DMS114 treated with DMSO at 0.1 percent for 48 hours (cell line): ENCODE measurements around the gene HPS5.
"Not testable (repeated sequence)": the region's sequence is repeated elsewhere in the genome, so short reads cannot be mapped to it uniquely, and the experiment has no call there.

Experiments used
- DNase-seq: peaks from one replicate; lab custom pipeline; 2025; ENCODE audit not compliant: unreplicated experiment; lab: John Stamatoyannopoulos, UW

Gene HPS5

GRCh38 chr11:18277565-18278271, 44.2 kb downstream of the HPS5 start:
- no peak for DNase-seq

GRCh38 chr11:18271206-18271605, 50.7 kb downstream of the HPS5 start:
- no peak for DNase-seq

- no peak for DNase-seq
Measured at GRCh38 chr11:18270102-18270501, 51.8 kb downstream of the HPS5 start.

- DNase-seq = not testable (repeated sequence)
Measured at GRCh38 chr11:18269252-18269651, 52.7 kb downstream of the HPS5 start.

GRCh38 chr11:18267335-18268133, 54.4 kb downstream of the HPS5 start:
- DNase-seq = not testable (repeated sequence)

- DNase-seq = no peak
Measured at GRCh38 chr11:18265949-18266348, 56.0 kb downstream of the HPS5 start, which contains the start of gene SAA1. Gene SAA1, plus strand, starts transcription at chr11:18266264. Its CDS starts 624 bp downstream, at chr11:18266888.

- no peak for DNase-seq
Measured at GRCh38 chr11:18264677-18265555, 57.0 kb downstream of the HPS5 start.

- no peak for DNase-seq
Measured at GRCh38 chr11:18264035-18264434, 57.9 kb downstream of the HPS5 start.

GRCh38 chr11:18262681-18263350, 59.1 kb downstream of the HPS5 start:
- not testable (repeated sequence) for DNase-seq

GRCh38 chr11:18261721-18262120, 60.2 kb downstream of the HPS5 start:
- DNase-seq = no peak

GRCh38 chr11:18259259-18259658, 62.7 kb downstream of the HPS5 start:
- DNase-seq = no peak

GRCh38 chr11:18254781-18255361, 67.1 kb downstream of the HPS5 start:
- no peak for DNase-seq

GRCh38 chr11:18253778-18254338, 68.1 kb downstream of the HPS5 start:
- DNase-seq = no peak

- no peak for DNase-seq
Measured at GRCh38 chr11:18253233-18253632, 68.7 kb downstream of the HPS5 start.

- no peak for DNase-seq
Measured at GRCh38 chr11:18248561-18248960, 73.4 kb downstream of the HPS5 start, which contains the start of gene SAA2. Gene SAA2, minus strand, starts transcription at chr11:18248668. Its CDS starts 657 bp downstream, at chr11:18248011.

GRCh38 chr11:18247191-18247581, 74.8 kb downstream of the HPS5 start:
- not testable (repeated sequence) for DNase-seq

- not testable (repeated sequence) for DNase-seq
Measured at GRCh38 chr11:18246379-18247190, 75.4 kb downstream of the HPS5 start.

GRCh38 chr11:18245396-18245795, 76.5 kb downstream of the HPS5 start:
- no peak for DNase-seq

GRCh38 chr11:18243783-18244362, 78.1 kb downstream of the HPS5 start:
- peak; percentile 6 for DNase-seq
